GM21515 (cell line): Measurements from ENCODE around the gene ZNF136.

Source experiments
- ATAC-seq: cut with Tn5 transposase; IDR thresholded peaks from one replicate; pipeline ENCODE4 v1.9.1; 2021; ENCODE audit not compliant: unreplicated experiment

ZNF136 gene

GRCh38 chr19:12187625-12188024 is 24.7 kb downstream of the ZNF136 start:
- no peak for ATAC-seq

- no peak for ATAC-seq
These were observed 32.2 kb downstream of the ZNF136 start for GRCh38 chr19:12194827-12195731.

DNA sequence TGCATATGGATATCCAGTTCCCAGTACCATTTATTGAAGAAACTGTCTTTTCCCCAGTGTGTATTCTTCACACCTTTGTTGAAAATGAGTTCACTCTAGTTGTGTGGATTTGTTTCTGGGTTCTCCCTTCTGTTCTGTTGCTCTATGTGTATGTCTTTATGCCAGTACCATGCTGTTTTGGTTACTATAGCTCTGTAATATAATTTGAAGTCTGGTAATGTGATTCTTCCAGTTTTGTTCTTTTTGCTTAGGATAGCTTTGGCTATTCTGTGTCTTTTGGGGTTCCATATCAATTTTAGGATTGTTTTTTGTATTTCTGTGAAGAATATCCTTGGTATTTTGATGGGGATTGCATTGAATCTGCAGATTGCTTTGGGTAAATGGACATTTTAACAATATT is 35.2 kb downstream of the ZNF136 start:
- no peak for ATAC-seq

- ATAC-seq: no peak
These were observed 37.0 kb downstream of the ZNF136 start for GRCh38 chr19:12199757-12200419.

GRCh38 chr19:12202250-12202649 is 39.4 kb downstream of the ZNF136 start:
- ATAC-seq: no peak

- no peak for ATAC-seq
These were observed 42.4 kb downstream of the ZNF136 start for GRCh38 chr19:12205296-12205695.

DNA sequence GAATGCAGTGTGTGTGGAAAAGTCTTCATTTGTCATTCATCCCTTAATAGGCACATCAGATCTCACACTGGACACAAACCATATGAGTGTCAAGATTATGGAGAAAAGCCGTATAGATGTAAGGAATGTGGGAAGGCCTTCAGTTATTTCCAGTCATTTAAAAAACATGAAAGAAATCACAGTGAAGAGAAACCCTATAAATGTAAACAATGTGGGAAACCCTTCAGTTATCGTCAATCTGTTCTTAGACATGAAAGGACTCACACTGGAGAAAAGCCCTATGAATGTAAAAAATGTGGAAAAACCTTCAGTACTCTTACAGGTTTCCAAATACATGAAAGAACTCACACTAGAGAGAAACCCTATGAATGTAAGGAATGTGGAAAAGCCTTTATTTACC is 45.3 kb downstream of the ZNF136 start:
- ATAC-seq: no peak

DNA sequence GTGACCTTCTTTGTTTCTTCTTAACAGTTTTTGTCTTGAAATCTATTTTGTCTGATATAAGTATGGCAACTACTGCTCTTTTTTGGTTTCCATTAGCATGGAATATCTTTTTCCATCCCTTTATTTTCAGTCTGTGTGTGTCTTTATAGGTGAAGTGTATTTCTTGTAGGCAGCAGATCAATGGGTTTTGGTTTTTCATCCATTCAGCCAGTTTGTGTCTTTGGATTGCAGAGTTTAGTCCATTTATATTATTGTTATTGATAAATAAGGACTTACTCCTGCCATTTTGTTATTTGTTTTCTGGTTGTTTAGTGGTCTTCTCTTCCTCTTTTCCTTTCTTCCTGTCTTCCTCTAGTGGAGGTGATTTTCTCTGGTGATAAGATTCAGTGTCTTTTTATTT is 54.4 kb downstream of the ZNF136 start:
- ATAC-seq: no peak

GRCh38 chr19:12222980-12223630 is 60.2 kb downstream of the ZNF136 start:
- no peak for ATAC-seq

DNA sequence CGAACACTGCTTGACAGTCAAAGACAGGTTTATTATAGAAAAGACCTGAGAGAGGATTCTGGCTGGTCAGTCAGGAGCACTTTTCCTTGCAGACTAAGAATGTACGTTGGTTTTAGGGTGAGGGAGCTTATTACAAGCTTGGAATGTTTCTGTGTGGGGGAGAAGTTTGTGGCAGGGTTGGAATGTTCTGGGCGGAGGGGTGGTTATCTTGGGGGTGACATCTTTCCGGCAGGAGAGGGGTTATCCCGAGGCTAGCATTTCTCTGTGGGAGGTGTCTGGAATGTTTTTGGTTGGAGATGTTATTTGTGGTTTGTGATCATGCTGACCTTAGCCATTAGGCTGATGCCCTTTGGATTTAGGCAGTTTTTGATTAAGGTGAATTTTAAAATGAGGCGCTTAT is 61.8 kb downstream of the ZNF136 start:
- no peak for ATAC-seq

DNA sequence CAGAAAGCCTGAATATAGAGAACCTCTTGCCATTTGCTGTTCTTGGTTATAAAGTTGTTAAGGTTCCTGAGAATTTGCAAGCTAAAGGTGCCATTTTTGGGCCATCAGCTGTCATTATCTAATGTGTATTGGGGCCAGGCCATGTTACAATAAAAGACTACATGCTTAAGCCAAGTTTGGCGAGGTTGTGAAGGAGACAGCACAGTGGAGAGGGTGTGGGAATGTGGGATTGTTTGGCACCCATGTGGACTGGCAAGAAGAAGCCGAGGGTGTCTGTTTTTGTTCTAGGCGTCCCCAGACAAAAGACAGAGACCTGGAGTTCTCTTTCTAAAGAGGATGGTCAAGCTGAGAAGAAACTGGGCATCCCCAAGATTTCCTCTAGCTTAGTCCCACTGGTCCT is 67.1 kb downstream of the ZNF136 start:
- ATAC-seq: no peak

DNA sequence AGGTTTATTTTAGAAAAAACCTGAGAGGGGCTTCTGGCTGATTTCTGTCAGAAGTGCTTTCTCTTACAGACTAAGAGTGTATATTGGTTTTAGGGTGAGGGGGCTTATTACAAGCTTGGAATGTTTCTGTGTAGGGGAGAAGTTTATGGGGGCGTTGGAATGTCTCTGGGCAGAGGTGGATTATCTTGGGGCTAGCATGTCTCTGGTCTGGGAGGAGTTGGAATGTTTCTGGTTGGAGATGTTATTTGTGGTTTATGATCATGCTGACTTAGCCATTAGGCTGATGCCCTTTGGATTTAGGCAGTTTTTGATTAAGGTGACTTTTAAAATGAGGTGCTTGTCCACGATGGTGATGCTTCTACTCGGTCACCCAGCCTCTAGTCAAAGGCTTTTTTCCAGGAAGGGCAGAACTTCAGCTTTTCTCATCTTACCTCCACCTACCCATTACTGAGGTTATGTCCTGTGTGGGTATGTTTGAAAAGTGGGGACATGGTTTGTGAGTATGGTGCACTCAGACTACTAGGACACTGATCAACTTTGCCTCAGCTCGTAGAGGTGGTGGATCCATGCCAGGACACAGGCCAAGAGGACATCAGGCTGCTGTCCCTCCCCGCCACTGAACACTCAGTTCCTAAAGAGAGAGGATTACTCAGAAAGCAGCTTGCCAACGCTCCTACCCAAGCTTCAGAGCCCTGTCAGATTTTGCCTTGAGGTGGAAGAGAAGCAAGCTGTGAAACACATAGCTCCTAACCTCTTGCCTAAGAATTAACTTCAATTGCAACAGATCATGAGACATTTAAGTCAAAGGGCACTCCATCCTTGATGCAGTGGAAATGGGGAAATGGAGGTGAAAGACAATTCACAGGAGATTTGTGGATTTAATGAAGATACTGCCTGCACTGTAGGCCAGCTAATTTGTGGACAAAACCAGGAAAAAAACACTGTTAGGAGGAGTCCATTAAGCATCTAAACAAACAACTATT is 68.1 kb downstream of the ZNF136 start:
- ATAC-seq: no peak

- no peak for ATAC-seq
These were observed 70.1 kb downstream of the ZNF136 start for GRCh38 chr19:12232961-12233360.

- no peak for ATAC-seq
These were observed 74.4 kb downstream of the ZNF136 start for GRCh38 chr19:12237143-12237839.
